Right lobe of liver (tissue), 6 donors: ENCODE results near the gene ARMC5. TPM values are rescaled to one million over a fixed set of nuclear protein-coding genes. Genes with fewer than 3 reads are reported as not detected.
A peak's percentile ranks its signal among the peaks of the same experiment; 100 is the strongest.

Experiments used
- ATAC-seq, 4 donors: fragments of 200-7000 bp; cut with Tn5 transposase; one replicate each; pipeline ENCODE4 v1.9.1; 2020; ENCODE audit warnings: mild to moderate bottlenecking in 4 of 4, moderate library complexity in 4 of 4
- DNase-seq, 3 donors: peaks; one replicate each; pipeline ENCODE4 v3.0.0-alpha.2; 2020
- H3K27ac ChIP-seq, 3 donors: fragments of 200-600 bp; one replicate each; pipeline ENCODE4 v1.8.0; 2022
- H3K27me3 ChIP-seq, 2 donors: fragments of 200-600 bp; one replicate each; pipeline ENCODE4 v1.8.0; 2022
- H3K36me3 ChIP-seq, 4 donors: fragments of 200-600 bp; sonication (generic) in 1 of 4; one replicate each; pipeline versions ENCODE4 v1.5.1 to v1.8.0; 2017 to 2022; ENCODE audit warnings: control low read depth in 1 of 4
- H3K4me1 ChIP-seq, 4 donors: fragments of 200-600 bp; sonication (generic) in 1 of 4; one replicate each; pipeline versions ENCODE4 v1.5.1 to v1.8.0; 2017 to 2022; ENCODE audit warnings: control low read depth in 1 of 4
- H3K4me3 ChIP-seq, 3 donors: fragments of 200-600 bp; one replicate each; pipeline ENCODE4 v1.8.0; 2022
- H3K9me3 ChIP-seq, 4 donors: fragments of 200-600 bp; sonication (generic) in 1 of 4; one replicate each; pipeline versions ENCODE4 v1.5.1 to v1.8.0; 2017 to 2022; ENCODE audit warnings: control low read depth in 1 of 4
- CTCF ChIP-seq, 4 donors: fragments of 200-600 bp in 3 of 4; fragments of 450-650 bp in 1 of 4; IDR thresholded peaks; one replicate each; pipeline versions ENCODE4 v1.5.1 to v1.8.0; 2016 to 2022; ENCODE audit warnings: antibody characterized with exemption in 4 of 4, mild to moderate bottlenecking in 2 of 4
- POLR2A ChIP-seq: fragments of 450-650 bp; IDR thresholded peaks from one replicate; pipeline ENCODE4 v1.6.1; 2017; ENCODE audit warnings: antibody characterized with exemption, mild to moderate bottlenecking
- WGBS: methylation state at CpG from one replicate; pipeline ENCODE4 v1.1.6; 2018; ENCODE audit warnings: low coverage, low lambda C conversion rate; ENCODE audit not compliant: insufficient coverage; ENCODE audit errors: missing lambda C conversion rate; 5-methylcytosine and 5-hydroxymethylcytosine counted together
- intact Hi-C, 2 donors: fragments of 100-400 bp; cut with DNase I; formaldehyde crosslinking; loops; one replicate each; pipeline versions ENCODE4 v1.11.2 to v1.14.1; 2022
- total RNA-seq, 6 experiments: library from RNA; depleted of rRNA in 2 of 6; stranded (reverse); fragments of >200 nt in 2 of 6; fragmentation: NEBNext Ultra II Directional in 3 of 6; extraction: Animal tissue kit (Norgen Biotek cat#: 25700) in 3 of 6; gene quantifications; one replicate each; pipeline versions ENCODE4 v1.1.0 to v1.2.4, GENCODE V29; 2016 to 2023
- donor health status: DM: no; HTN: yes; CAD: no.
- donor health status: DM: no; HTN: no; CAD: no.
- donor health status: DM: no; HTN: no; CAD: no.
- donor health status: DM: no; HTN: yes; CAD: no.
- donor health status: DM: no; HTN: yes; CAD: no.

The ARMC5 gene
- total RNA-seq, 6 experiments from 2014 or later: 3.9 to 20.9 (median 11.0) TPM

- WGBS: 87% methylated on average over 5 of the region's 7 CpGs
- intact Hi-C loops: no loop called here
- H3K27me3 ChIP-seq: no peaks in the 10 kb centered on the region
- DNase-seq (peak in 1 of 3 donors; percentile 48), ATAC-seq (no peak)
- H3K36me3 ChIP-seq: peaks cover 0 to 21% (median 9%) of the 10 kb centered on the region in 4 donors
- no peaks in the 10 kb centered on the region for H3K9me3 ChIP-seq
- no peak overlapping the region for H3K4me3 ChIP-seq
- no peak overlapping the region for H3K27ac ChIP-seq
- peaks cover 0 to 15% (median 2%) of the 10 kb centered on the region in 4 donors for H3K4me1 ChIP-seq
- TF ChIP-seq POLR2A (no peak), CTCF (IDR thresholded peaks at IDR 0.05) (no peak)
These were observed 29.9 kb downstream of the ARMC5 start for GRCh38 chr16:31489298-31489564.

GRCh38 chr16:31489616-31490584 lies 30.6 kb downstream of the ARMC5 start:
- peak in 1 of 3 donors; percentile 28 for DNase-seq
- intact Hi-C loops: no loop called here
- Histone ChIP-seq H3K9me3 (no peaks in the 10 kb centered on the region), H3K4me1 (peaks cover 0 to 15% (median 2%) of the 10 kb centered on the region in 4 donors), H3K36me3 (peaks cover 0 to 27% (median 9%) of the 10 kb centered on the region in 4 donors), H3K27me3 (no peaks in the 10 kb centered on the region), H3K27ac (no peak overlapping the region), H3K4me3 (no peak overlapping the region)
- WGBS: 82% methylated on average over 2 of the region's 22 CpGs
- no peak for ATAC-seq
- no peak for TF ChIP-seq CTCF (IDR thresholded peaks at IDR 0.05)
- TF ChIP-seq POLR2A: no peak

GRCh38 chr16:31491778-31492418 lies 32.6 kb downstream of the ARMC5 start:
- TF ChIP-seq POLR2A (no peak), CTCF (IDR thresholded peaks at IDR 0.05) (no peak)
- H3K4me3 ChIP-seq: no peak overlapping the region
- peaks cover 0 to 15% (median 2%) of the 10 kb centered on the region in 4 donors for H3K4me1 ChIP-seq
- no peak overlapping the region for H3K27ac ChIP-seq
- intact Hi-C loops: no loop called here
- H3K36me3 ChIP-seq: peaks cover 0 to 35% (median 9%) of the 10 kb centered on the region in 4 donors
- ATAC-seq: no peak
- 92% methylated on average over 4 of the region's 8 CpGs for WGBS
- no peaks in the 10 kb centered on the region for H3K27me3 ChIP-seq
- H3K9me3 ChIP-seq: no peaks in the 10 kb centered on the region
- peak in 1 of 3 donors; percentile 24 for DNase-seq

- no peak overlapping the region for H3K4me3 ChIP-seq
- WGBS: 92% methylated on average over 3 of the region's 18 CpGs
- TF ChIP-seq CTCF (IDR thresholded peaks at IDR 0.05): no peak
- no peak for TF ChIP-seq POLR2A
- ATAC-seq: no peak
- no peak overlapping the region for H3K27ac ChIP-seq
- intact Hi-C loops: no loop called here
- no peaks in the 10 kb centered on the region for H3K9me3 ChIP-seq
- H3K27me3 ChIP-seq: no peaks in the 10 kb centered on the region
- peaks cover 0 to 3% (median 0%) of the 10 kb centered on the region in 4 donors for H3K4me1 ChIP-seq
- DNase-seq: peak in 1 of 3 donors; percentile 50
- H3K36me3 ChIP-seq: peaks cover 0 to 48% (median 9%) of the 10 kb centered on the region in 4 donors
These were observed 34.3 kb downstream of the ARMC5 start for GRCh38 chr16:31493506-31494125.
